Astrocyte of the cerebellum (primary cell): ENCODE results near the gene ZBTB21.

Experiments used
- DNase-seq: peaks from one replicate; pipeline ENCODE4 v3.0.0-alpha.2; 2011; ENCODE audit warnings: low read depth
- H3K4me3 ChIP-seq: 2 replicates; pipeline ENCODE4 v1.5.1; 2011; ENCODE audit warnings: mild to moderate bottlenecking, low read depth, low read length, moderate library complexity
- CTCF ChIP-seq: IDR thresholded peaks from 2 replicates; pipeline ENCODE4 v1.5.1; 2012; ENCODE audit warnings: low read length, low read depth, moderate library complexity, mild to moderate bottlenecking; ENCODE audit errors: missing control alignments
- in situ Hi-C: cut with HindIII; loops from 2 replicates; pipeline ENCODE4 v1.10.0; 2017; ENCODE audit warnings: low sequenced_read_pairs

ZBTB21 gene

GRCh38 chr21:42013931-42014330, 3.8 kb upstream of the ZBTB21 start:
- H3K4me3 ChIP-seq, result no peak overlapping the region
- in situ Hi-C loops, result no loop called here
- no peak for TF ChIP-seq CTCF
- no peak for DNase-seq

- in situ Hi-C loops, result no loop called here
- no peak overlapping the region for H3K4me3 ChIP-seq
- no peak for TF ChIP-seq CTCF
- no peak for DNase-seq
These were observed 3.2 kb upstream of the ZBTB21 start for GRCh38 chr21:42013376-42013775.

- DNase-seq, result no peak
- H3K4me3 ChIP-seq, result no peak overlapping the region
- TF ChIP-seq CTCF, result no peak
- in situ Hi-C loops, result no loop called here
These were observed 2.7 kb upstream of the ZBTB21 start for GRCh38 chr21:42012763-42013329.

- in situ Hi-C loops, result no loop called here
- H3K4me3 ChIP-seq, result no peak overlapping the region
- no peak for TF ChIP-seq CTCF
- DNase-seq, result no peak
These were observed 2.2 kb upstream of the ZBTB21 start for GRCh38 chr21:42012344-42012743.

GRCh38 chr21:42010507-42011495, 641 bp upstream of the ZBTB21 start:
- peak overlapping the region; percentile 75 for H3K4me3 ChIP-seq
- TF ChIP-seq CTCF, result no peak
- DNase-seq, result no peak
- in situ Hi-C loops, result no loop called here

- in situ Hi-C loops, result loop anchor here (5.0 kb wide), 1 partner anchor 47 kb away; no protein-coding TSS in a partner anchor
- peak; percentile 7 for TF ChIP-seq CTCF
- peak overlapping the region; percentile 75 for H3K4me3 ChIP-seq
These were observed 936 bp downstream of the ZBTB21 start for GRCh38 chr21:42009018-42009830.

More at GRCh38 chr21:42009018-42009830, 936 bp downstream of the ZBTB21 start:
- DNase-seq, result peak; percentile 40
